Endothelial cell of umbilical vein (primary cell): ENCODE data around the gene TRIM59.

ENCODE experiments used
- CTCF ChIP-seq, 2 donors: IDR thresholded peaks; 1 replicate in 1 of 2; 2 replicates in 1 of 2; pipeline ENCODE4 v1.5.1; 2011; ENCODE audit warnings: low read length in 2 of 2, mild to moderate bottlenecking in 2 of 2, moderate library complexity in 2 of 2, control low read depth in 1 of 2, inconsistent platforms in 1 of 2, low read depth in 1 of 2; ENCODE audit not compliant: insufficient read depth in 1 of 2; ENCODE audit errors: extremely low read depth in 1 of 2
- FOS ChIP-seq: IDR thresholded peaks from 2 replicates; pipeline ENCODE4 v1.6.1; 2011; ENCODE audit warnings: mild to moderate bottlenecking, low read length, moderate library complexity, borderline replicate concordance; ENCODE audit not compliant: insufficient read depth

- TF ChIP-seq CTCF (IDR thresholded peaks at IDR 0.05; ENCODE audit: extremely low read depth in 1 of 2, insufficient read depth in 1 of 2, low read depth in 1 of 2, low read length in 2 of 2) (no peak), FOS (no peak)
Observed at GRCh38 chr3:160482796-160483195, 33.2 kb upstream of the TRIM59 start.
